Testis (tissue), 3 donors: Measurements from ENCODE around the gene TP73. TPM values are rescaled to one million over a fixed set of nuclear protein-coding genes. Genes with fewer than 3 reads are reported as not detected.
"Not testable (repeated sequence)": the region's sequence is repeated elsewhere in the genome, so short reads cannot be mapped to it uniquely, and the experiment has no call there.

Experiments used
- DNase-seq: peaks from one replicate; pipeline ENCODE4 v3.0.0-alpha.2; 2019
- H3K27ac ChIP-seq, 2 donors: fragments of 200-600 bp; sonication (generic); one replicate each; pipeline ENCODE4 v1.5.1; 2019
- H3K27me3 ChIP-seq: fragments of 200-600 bp; sonication (generic); one replicate; pipeline ENCODE4 v1.5.1; 2019
- H3K36me3 ChIP-seq: fragments of 200-600 bp; sonication (generic); one replicate; pipeline ENCODE4 v1.5.1; 2017; ENCODE audit warnings: low read depth; ENCODE audit errors: missing control alignments
- H3K4me1 ChIP-seq: fragments of 200-600 bp; sonication (generic); one replicate; pipeline ENCODE4 v1.5.1; 2019
- H3K4me3 ChIP-seq, 2 donors: fragments of 200-600 bp; sonication (generic); one replicate each; pipeline ENCODE4 v1.5.1; 2017 to 2019
- H3K9me3 ChIP-seq: fragments of 200-600 bp; sonication (generic); one replicate; pipeline ENCODE4 v1.5.1; 2017
- CTCF ChIP-seq, 3 experiments: fragments of 450-650 bp in 2 of 3; fragments of 200-600 bp in 1 of 3; sonication (generic) in 1 of 3; IDR thresholded peaks; one replicate each; pipeline ENCODE4 v1.5.1; 2016 to 2019; ENCODE audit warnings: antibody characterized with exemption in 3 of 3, mild to moderate bottlenecking in 2 of 3, moderate library complexity in 1 of 3
- POLR2A ChIP-seq: fragments of 450-650 bp; IDR thresholded peaks from one replicate; pipeline ENCODE4 v1.6.1; 2017; ENCODE audit warnings: antibody characterized with exemption, mild to moderate bottlenecking, moderate library complexity
- WGBS, 2 donors: methylation state at CpG; one replicate each; pipeline ENCODE4 v1.1.5; 2018; 5-methylcytosine and 5-hydroxymethylcytosine counted together
- intact Hi-C: fragments of 100-400 bp; cut with DNase I; formaldehyde crosslinking; loops from one replicate; pipeline ENCODE4 v1.15.1; 2023; ENCODE audit warnings: low total_unique reads
- polyA plus RNA-seq: library from polyadenylated mRNA; stranded (reverse); fragments of 350-450 nt; fragmentation: Illumina TruSeq; extraction: RNeasy Lipid Tissue Mini Kit (QIAGEN cat#74804); gene quantifications from one replicate; pipeline ENCODE4 v1.2.3, GENCODE V29; 2014; ENCODE audit warnings: low read depth, low replicate concordance; ENCODE audit not compliant: insufficient read depth
- total RNA-seq, 2 donors: library from RNA; depleted of rRNA; stranded (reverse); fragments of >200 nt; gene quantifications; one replicate each; pipeline ENCODE4 v1.2.3, GENCODE V29; 2016

Gene TP73
- total and polyA plus RNA-seq, 3 donors from 2014 or later, result 1.3 to 2.2 (median 1.5) TPM

- Histone ChIP-seq H3K27me3 (no peaks in the 10 kb centered on the region), H3K36me3 (no peaks in the 10 kb centered on the region), H3K4me1 (no peaks in the 10 kb centered on the region), H3K9me3 (no peaks in the 10 kb centered on the region), H3K27ac (no peak overlapping the region), H3K4me3 (no peak overlapping the region)
- TF ChIP-seq POLR2A, result no peak
- TF ChIP-seq CTCF (IDR thresholded peaks at IDR 0.05), result no peak
- no peak for DNase-seq
- intact Hi-C loops, result no loop called here
- WGBS, 2 donors, result 67 to 91% methylated on average over 3 to 11 of the region's 14 CpGs
These were observed 66.4 kb downstream of the TP73 start for GRCh38 chr1:3718764-3719163.

- H3K27me3 ChIP-seq, result no peaks in the 10 kb centered on the region
- H3K9me3 ChIP-seq, result no peaks in the 10 kb centered on the region
- no peak for DNase-seq
- H3K4me3 ChIP-seq, result no peak overlapping the region
- no peaks in the 10 kb centered on the region for H3K4me1 ChIP-seq
- intact Hi-C loops, result no loop called here
- TF ChIP-seq POLR2A (no peak), CTCF (IDR thresholded peaks at IDR 0.05) (no peak)
- H3K36me3 ChIP-seq, result no peaks in the 10 kb centered on the region
- 83 to 87% methylated on average over 17 to 20 of the region's 20 CpGs for WGBS, 2 donors
- H3K27ac ChIP-seq, result no peak overlapping the region
These were observed 69.7 kb downstream of the TP73 start for GRCh38 chr1:3721955-3722465.

- H3K27me3 ChIP-seq, result no peaks in the 10 kb centered on the region
- H3K36me3 ChIP-seq, result no peaks in the 10 kb centered on the region
- WGBS, 2 donors, result 83% methylated on average over 2 of the region's 3 CpGs; no CpG with 5 or more reads in 1 of the 2 donors
- DNase-seq, result no peak
- no peak for TF ChIP-seq POLR2A
- no peak for TF ChIP-seq CTCF (IDR thresholded peaks at IDR 0.05)
- H3K4me3 ChIP-seq, result no peak overlapping the region
- intact Hi-C loops, result no loop called here
- H3K27ac ChIP-seq, result no peak overlapping the region
- no peaks in the 10 kb centered on the region for H3K9me3 ChIP-seq
- no peaks in the 10 kb centered on the region for H3K4me1 ChIP-seq
These were observed 70.5 kb downstream of the TP73 start for GRCh38 chr1:3722846-3723245.

- 48 to 50% methylated on average over 18 of the region's 18 CpGs for WGBS, 2 donors
- H3K9me3 ChIP-seq, H3K27ac ChIP-seq, H3K27me3 ChIP-seq, H3K4me1 ChIP-seq, H3K36me3 ChIP-seq, intact Hi-C loops, H3K4me3 ChIP-seq: not testable (repeated sequence)
- TF ChIP-seq CTCF (IDR thresholded peaks at IDR 0.05), result peak; percentile 81 to 99 (median 93)
- DNase-seq, result peak; percentile 80
These were observed 72.2 kb downstream of the TP73 start for GRCh38 chr1:3724416-3725030.

- Histone ChIP-seq H3K36me3 (no peaks in the 10 kb centered on the region), H3K27ac (no peak overlapping the region), H3K4me3 (no peak overlapping the region), H3K4me1 (no peaks in the 10 kb centered on the region), H3K27me3 (no peaks in the 10 kb centered on the region), H3K9me3 (no peaks in the 10 kb centered on the region)
- no peak for DNase-seq
- TF ChIP-seq CTCF (IDR thresholded peaks at IDR 0.05), result no peak
- TF ChIP-seq POLR2A, result no peak
- 90 to 97% methylated on average over 2 of the region's 2 CpGs for WGBS, 2 donors
- intact Hi-C loops, result no loop called here
These were observed 73.0 kb downstream of the TP73 start for GRCh38 chr1:3725366-3725765.
